GM12878 (cell line): ENCODE results near the gene ST7. TPM values are rescaled to one million over a fixed set of nuclear protein-coding genes. Genes with fewer than 3 reads are reported as not detected.

Experiments
- BHLHE40 ChIP-seq, 2 experiments: fragments of 450-650 bp in 1 of 2; IDR thresholded peaks; 2 replicates each; pipeline ENCODE4 v1.6.1; 2011 to 2017; ENCODE audit warnings: low read depth in 2 of 2, borderline replicate concordance in 1 of 2, improper control_type of control experiment in 1 of 2, low read length in 1 of 2, mild to moderate bottlenecking in 1 of 2
- CHD1 ChIP-seq: IDR thresholded peaks from 2 replicates; pipeline ENCODE4 v1.6.1; 2012; ENCODE audit warnings: low read depth, low read length, improper control_type of control experiment
- ESRRA ChIP-seq: IDR thresholded peaks from 2 replicates; pipeline ENCODE4 v1.6.1; 2012; ENCODE audit warnings: mild to moderate bottlenecking, low read length, improper control_type of control experiment
- GABPA ChIP-seq: IDR thresholded peaks from 2 replicates; pipeline ENCODE4 v1.6.1; 2014; ENCODE audit warnings: antibody characterized with exemption, low read depth, mild to moderate bottlenecking, inconsistent platforms
- GATAD2B ChIP-seq: fragments of 450-650 bp; conservative IDR thresholded peaks from 2 replicates; pipeline ENCODE4 v1.6.1; 2017; ENCODE audit warnings: low read depth, mild to moderate bottlenecking, moderate library complexity
- IKZF2 ChIP-seq, 2 experiments: fragments of 450-650 bp; IDR thresholded peaks; 2 replicates each; pipeline ENCODE4 v1.6.1; 2017; ENCODE audit warnings: mild to moderate bottlenecking in 2 of 2, moderate library complexity in 2 of 2
- MEF2A ChIP-seq: IDR thresholded peaks from 2 replicates; pipeline ENCODE4 v1.6.1; 2011; ENCODE audit warnings: low read depth, mild to moderate bottlenecking, low read length, moderate library complexity; ENCODE audit not compliant: insufficient read depth
- MTA2 ChIP-seq: fragments of 450-650 bp; IDR thresholded peaks from 2 replicates; pipeline ENCODE4 v1.6.1; 2016; ENCODE audit warnings: low read depth, mild to moderate bottlenecking, moderate library complexity
- RAD21 ChIP-seq: IDR thresholded peaks from 2 replicates; pipeline ENCODE4 v1.6.1; 2011; ENCODE audit warnings: mild to moderate bottlenecking, low read depth, low read length, moderate library complexity; ENCODE audit not compliant: insufficient read depth
- SIX5 ChIP-seq: IDR thresholded peaks from 2 replicates; pipeline ENCODE4 v1.6.1; 2011; ENCODE audit warnings: mild to moderate bottlenecking, low read depth, low read length, moderate library complexity; ENCODE audit not compliant: severe bottlenecking
- SRF ChIP-seq, 2 experiments: IDR thresholded peaks; 2 replicates each; pipeline ENCODE4 v1.6.1; 2011; ENCODE audit warnings: low read depth in 2 of 2, low read length in 2 of 2, mild to moderate bottlenecking in 1 of 2, moderate library complexity in 1 of 2
- TCF7 ChIP-seq: IDR thresholded peaks from 2 replicates; pipeline ENCODE4 v1.6.1; 2014; ENCODE audit warnings: antibody characterized with exemption, borderline replicate concordance
- ZNF24 ChIP-seq: fragments of 450-650 bp; IDR thresholded peaks from 2 replicates; pipeline ENCODE4 v1.6.1; 2017; ENCODE audit warnings: antibody characterized with exemption, mild to moderate bottlenecking
- polyA plus RNA-seq, 11 experiments: library from polyadenylated mRNA; depleted of rRNA in 4 of 11; unstranded in 6 of 11; stranded (reverse) in 5 of 11; fragments of >200 nt; fragmentation: Nextera tagmentation in 4 of 11; fragmentation: Illumina TruSeq in 1 of 11; extraction: Ambion mirVana in 4 of 11; extraction: Trizol in 1 of 11; gene quantifications; 1 replicate in 1 of 11; 2 replicates in 10 of 11; pipeline versions ENCODE4 v1.2.1 to v1.2.3, GENCODE V29; 2011 to 2016; ENCODE audit warnings: inconsistent platforms in 2 of 11, missing spikeins in 2 of 11, low read depth in 1 of 11
- total RNA-seq, 4 experiments: library from RNA; depleted of rRNA in 3 of 4; stranded (reverse); fragments of >200 nt in 3 of 4; fragmentation: Illumina TruSeq in 1 of 4; extraction: Trizol in 1 of 4; gene quantifications; 2 replicates each; pipeline versions ENCODE4 v1.2.1 to v1.2.3, GENCODE V29; 2013 to 2021
- TF ChIP-seq, protein P1 (sequence below): IDR thresholded peaks from 2 replicates; pipeline ENCODE4 v1.6.1; 2012; ENCODE audit warnings: improper control_type of control experiment, low read depth, low read length; ENCODE audit not compliant: insufficient replicate concordance
- TF ChIP-seq, protein P2 (sequence below): IDR thresholded peaks from 2 replicates; pipeline ENCODE4 v1.6.1; 2011; ENCODE audit warnings: borderline replicate concordance, low read depth, mild to moderate bottlenecking, moderate library complexity, low read length; ENCODE audit not compliant: insufficient read depth, poor library complexity, severe bottlenecking
- TF ChIP-seq, protein P3 (sequence below): fragments of 450-650 bp; formaldehyde crosslinking; IDR thresholded peaks from 2 replicates; pipeline ENCODE4 v1.4.0; 2022; ENCODE audit warnings: mild to moderate bottlenecking, moderate library complexity
- TF ChIP-seq, protein P4 (sequence below): fragments of 450-650 bp; conservative IDR thresholded peaks from 2 replicates; pipeline ENCODE4 v1.6.1; 2017; ENCODE audit warnings: mild to moderate bottlenecking, moderate library complexity

ST7 gene
- total and polyA plus RNA-seq, 10 of the 15 experiments (the other 5 are each of a cell fraction or from before 2014, with no cell fraction given), result 27.7 to 76.4 (median 53.6) TPM

DNA sequence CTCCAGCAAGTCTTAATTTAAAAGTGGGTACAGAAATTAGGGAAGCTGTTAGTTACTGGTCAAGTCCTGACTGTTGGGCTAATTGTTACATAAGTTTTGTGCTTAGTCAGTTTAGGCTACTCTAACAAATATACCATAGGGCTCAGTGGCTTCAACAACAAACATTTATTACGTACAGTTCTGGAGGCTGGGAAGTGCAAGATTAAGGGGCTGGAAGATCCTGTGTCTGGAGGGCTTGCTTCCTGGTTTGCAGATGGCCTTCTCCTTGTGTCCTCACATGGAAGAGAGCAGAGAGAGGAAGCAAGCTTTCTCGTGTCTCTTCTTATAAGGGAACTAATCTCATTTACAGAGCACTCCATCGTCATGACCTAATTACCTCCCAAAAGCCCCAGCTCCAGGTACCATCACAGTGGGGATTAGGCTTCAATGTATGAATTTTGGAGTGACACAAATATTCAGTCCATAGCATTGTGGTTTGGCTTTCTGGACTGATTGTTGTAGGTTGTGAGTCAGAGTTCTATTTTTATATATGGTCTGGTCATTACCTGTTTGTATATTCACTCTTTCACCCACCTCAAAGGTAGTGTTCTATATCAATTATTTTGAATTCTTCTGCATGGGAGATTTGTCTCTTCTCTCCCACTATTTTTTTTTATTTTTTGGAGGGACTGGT lies 17.1 kb downstream of the ST7 start (continued):
- TF ChIP-seq GABPA (no peak), ZNF24 (no peak), RAD21 (no peak), CHD1 (no peak), GATAD2B (no peak), TCF7 (no peak), SIX5 (no peak), MTA2 (peak; percentile 65), BHLHE40 (IDR thresholded peaks at IDR 0.05; ENCODE audit: borderline replicate concordance in 1 of 2, low read depth in 2 of 2, low read length in 1 of 2) (no peak), MEF2A (peak; percentile 77), SRF (IDR thresholded peaks at IDR 0.05; ENCODE audit: low read depth in 2 of 2, low read length in 2 of 2) (no peak), ESRRA (no peak), IKZF2 (IDR thresholded peaks at IDR 0.05) (peak; percentile 64 to 68; a peak in 3 of 4 replicates)
- TF ChIP-seq, protein P1, sequence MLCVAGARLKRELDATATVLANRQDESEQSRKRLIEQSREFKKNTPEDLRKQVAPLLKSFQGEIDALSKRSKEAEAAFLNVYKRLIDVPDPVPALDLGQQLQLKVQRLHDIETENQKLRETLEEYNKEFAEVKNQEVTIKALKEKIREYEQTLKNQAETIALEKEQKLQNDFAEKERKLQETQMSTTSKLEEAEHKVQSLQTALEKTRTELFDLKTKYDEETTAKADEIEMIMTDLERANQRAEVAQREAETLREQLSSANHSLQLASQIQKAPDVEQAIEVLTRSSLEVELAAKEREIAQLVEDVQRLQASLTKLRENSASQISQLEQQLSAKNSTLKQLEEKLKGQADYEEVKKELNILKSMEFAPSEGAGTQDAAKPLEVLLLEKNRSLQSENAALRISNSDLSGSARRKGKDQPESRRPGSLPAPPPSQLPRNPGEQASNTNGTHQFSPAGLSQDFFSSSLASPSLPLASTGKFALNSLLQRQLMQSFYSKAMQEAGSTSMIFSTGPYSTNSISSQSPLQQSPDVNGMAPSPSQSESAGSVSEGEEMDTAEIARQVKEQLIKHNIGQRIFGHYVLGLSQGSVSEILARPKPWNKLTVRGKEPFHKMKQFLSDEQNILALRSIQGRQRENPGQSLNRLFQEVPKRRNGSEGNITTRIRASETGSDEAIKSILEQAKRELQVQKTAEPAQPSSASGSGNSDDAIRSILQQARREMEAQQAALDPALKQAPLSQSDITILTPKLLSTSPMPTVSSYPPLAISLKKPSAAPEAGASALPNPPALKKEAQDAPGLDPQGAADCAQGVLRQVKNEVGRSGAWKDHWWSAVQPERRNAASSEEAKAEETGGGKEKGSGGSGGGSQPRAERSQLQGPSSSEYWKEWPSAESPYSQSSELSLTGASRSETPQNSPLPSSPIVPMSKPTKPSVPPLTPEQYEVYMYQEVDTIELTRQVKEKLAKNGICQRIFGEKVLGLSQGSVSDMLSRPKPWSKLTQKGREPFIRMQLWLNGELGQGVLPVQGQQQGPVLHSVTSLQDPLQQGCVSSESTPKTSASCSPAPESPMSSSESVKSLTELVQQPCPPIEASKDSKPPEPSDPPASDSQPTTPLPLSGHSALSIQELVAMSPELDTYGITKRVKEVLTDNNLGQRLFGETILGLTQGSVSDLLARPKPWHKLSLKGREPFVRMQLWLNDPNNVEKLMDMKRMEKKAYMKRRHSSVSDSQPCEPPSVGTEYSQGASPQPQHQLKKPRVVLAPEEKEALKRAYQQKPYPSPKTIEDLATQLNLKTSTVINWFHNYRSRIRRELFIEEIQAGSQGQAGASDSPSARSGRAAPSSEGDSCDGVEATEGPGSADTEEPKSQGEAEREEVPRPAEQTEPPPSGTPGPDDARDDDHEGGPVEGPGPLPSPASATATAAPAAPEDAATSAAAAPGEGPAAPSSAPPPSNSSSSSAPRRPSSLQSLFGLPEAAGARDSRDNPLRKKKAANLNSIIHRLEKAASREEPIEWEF, result peak; percentile 35
- TF ChIP-seq, protein P2, sequence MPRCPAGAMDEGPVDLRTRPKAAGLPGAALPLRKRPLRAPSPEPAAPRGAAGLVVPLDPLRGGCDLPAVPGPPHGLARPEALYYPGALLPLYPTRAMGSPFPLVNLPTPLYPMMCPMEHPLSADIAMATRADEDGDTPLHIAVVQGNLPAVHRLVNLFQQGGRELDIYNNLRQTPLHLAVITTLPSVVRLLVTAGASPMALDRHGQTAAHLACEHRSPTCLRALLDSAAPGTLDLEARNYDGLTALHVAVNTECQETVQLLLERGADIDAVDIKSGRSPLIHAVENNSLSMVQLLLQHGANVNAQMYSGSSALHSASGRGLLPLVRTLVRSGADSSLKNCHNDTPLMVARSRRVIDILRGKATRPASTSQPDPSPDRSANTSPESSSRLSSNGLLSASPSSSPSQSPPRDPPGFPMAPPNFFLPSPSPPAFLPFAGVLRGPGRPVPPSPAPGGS, result no peak
- TF ChIP-seq, protein P3, sequence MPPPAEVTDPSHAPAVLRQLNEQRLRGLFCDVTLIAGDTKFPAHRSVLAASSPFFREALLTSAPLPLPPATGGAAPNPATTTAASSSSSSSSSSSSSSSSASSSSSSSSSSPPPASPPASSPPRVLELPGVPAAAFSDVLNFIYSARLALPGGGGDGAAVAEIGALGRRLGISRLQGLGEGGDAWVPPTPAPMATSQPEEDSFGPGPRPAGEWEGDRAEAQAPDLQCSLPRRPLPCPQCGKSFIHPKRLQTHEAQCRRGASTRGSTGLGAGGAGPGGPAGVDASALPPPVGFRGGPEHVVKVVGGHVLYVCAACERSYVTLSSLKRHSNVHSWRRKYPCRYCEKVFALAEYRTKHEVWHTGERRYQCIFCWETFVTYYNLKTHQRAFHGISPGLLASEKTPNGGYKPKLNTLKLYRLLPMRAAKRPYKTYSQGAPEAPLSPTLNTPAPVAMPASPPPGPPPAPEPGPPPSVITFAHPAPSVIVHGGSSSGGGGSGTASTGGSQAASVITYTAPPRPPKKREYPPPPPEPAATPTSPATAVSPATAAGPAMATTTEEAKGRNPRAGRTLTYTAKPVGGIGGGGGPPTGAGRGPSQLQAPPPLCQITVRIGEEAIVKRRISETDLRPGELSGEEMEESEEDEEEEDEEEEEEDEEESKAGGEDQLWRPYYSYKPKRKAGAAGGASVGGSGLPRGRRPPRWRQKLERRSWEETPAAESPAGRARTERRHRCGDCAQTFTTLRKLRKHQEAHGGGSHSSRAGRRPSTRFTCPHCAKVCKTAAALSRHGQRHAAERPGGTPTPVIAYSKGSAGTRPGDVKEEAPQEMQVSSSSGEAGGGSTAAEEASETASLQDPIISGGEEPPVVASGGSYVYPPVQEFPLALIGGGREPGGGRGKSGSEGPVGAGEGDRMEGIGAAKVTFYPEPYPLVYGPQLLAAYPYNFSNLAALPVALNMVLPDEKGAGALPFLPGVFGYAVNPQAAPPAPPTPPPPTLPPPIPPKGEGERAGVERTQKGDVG (CRISPR knock-in tag), result no peak
- TF ChIP-seq, protein P4, sequence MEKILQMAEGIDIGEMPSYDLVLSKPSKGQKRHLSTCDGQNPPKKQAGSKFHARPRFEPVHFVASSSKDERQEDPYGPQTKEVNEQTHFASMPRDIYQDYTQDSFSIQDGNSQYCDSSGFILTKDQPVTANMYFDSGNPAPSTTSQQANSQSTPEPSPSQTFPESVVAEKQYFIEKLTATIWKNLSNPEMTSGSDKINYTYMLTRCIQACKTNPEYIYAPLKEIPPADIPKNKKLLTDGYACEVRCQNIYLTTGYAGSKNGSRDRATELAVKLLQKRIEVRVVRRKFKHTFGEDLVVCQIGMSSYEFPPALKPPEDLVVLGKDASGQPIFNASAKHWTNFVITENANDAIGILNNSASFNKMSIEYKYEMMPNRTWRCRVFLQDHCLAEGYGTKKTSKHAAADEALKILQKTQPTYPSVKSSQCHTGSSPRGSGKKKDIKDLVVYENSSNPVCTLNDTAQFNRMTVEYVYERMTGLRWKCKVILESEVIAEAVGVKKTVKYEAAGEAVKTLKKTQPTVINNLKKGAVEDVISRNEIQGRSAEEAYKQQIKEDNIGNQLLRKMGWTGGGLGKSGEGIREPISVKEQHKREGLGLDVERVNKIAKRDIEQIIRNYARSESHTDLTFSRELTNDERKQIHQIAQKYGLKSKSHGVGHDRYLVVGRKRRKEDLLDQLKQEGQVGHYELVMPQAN, result no peak
